Measurements from ENCODE around the gene NUP62CL. TPM values are rescaled to one million over a fixed set of nuclear protein-coding genes. Genes with fewer than 3 reads are reported as not detected.

The NUP62CL gene
- total RNA-seq, 1 donor from 2014 or later = not detected

DNA sequence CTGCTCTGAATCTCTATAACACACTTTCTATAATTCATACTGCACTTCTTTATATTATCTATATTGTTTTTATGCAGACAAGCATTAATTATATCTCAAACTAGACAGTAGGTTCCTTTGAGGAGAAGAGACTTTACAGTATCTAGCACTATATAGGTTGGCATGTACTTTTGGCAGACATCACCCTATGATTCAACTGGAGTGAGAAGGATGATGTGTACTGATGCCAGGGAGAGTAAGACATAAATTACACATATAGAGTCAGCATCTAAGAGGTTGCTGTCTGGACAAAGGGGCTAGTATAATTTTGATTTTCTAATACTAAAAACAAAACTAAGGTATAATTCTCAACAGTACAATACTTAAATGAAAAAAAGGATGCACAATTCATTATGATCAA, 82.5 kb downstream of the NUP62CL start:
- Mint-ChIP-seq H3K36me3 (ENCODE audit: low read depth) (no peaks in the 10 kb centered on the region), H3K4me1 (ENCODE audit: low read depth) (peaks cover 3% of the 10 kb centered on the region), H3K27me3 (ENCODE audit: low read depth) (peaks cover 7% of the 10 kb centered on the region), H3K9me3 (ENCODE audit: low read depth) (no peaks in the 10 kb centered on the region), H3K4me3 (ENCODE audit: unreplicated experiment) (no peak overlapping the region), H3K27ac (ENCODE audit: unreplicated experiment) (no peak overlapping the region)
- DNase-seq (ENCODE audit: low spot score) = no peak
- TF ChIP-seq, protein P1, sequence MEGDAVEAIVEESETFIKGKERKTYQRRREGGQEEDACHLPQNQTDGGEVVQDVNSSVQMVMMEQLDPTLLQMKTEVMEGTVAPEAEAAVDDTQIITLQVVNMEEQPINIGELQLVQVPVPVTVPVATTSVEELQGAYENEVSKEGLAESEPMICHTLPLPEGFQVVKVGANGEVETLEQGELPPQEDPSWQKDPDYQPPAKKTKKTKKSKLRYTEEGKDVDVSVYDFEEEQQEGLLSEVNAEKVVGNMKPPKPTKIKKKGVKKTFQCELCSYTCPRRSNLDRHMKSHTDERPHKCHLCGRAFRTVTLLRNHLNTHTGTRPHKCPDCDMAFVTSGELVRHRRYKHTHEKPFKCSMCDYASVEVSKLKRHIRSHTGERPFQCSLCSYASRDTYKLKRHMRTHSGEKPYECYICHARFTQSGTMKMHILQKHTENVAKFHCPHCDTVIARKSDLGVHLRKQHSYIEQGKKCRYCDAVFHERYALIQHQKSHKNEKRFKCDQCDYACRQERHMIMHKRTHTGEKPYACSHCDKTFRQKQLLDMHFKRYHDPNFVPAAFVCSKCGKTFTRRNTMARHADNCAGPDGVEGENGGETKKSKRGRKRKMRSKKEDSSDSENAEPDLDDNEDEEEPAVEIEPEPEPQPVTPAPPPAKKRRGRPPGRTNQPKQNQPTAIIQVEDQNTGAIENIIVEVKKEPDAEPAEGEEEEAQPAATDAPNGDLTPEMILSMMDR (IDR thresholded peaks at IDR 0.05) = no peak

DNA sequence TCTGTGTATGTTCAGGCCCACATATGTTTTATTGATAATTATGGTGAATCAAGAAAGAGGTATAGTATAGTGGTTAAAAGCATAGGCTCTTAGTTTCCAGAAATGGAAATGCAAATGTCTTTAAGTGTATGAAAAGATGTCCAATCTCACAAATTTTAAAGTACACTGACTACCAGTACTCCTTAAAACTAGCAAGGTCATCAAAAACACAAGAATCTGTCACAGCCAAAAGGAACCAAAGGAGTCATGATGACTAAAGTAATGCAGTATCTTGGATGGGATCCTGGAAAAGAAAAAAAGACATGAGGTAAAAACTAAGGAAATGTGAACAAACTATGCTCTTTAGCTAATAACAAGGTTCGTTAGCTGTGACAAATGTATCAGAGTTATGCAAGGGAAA, 87.0 kb downstream of the NUP62CL start:
- Mint-ChIP-seq H3K4me1 (ENCODE audit: low read depth) (peaks cover 13% of the 10 kb centered on the region), H3K9me3 (ENCODE audit: low read depth) (peaks cover 4% of the 10 kb centered on the region), H3K27me3 (ENCODE audit: low read depth) (peaks cover 3% of the 10 kb centered on the region), H3K36me3 (ENCODE audit: low read depth) (peaks cover 5% of the 10 kb centered on the region), H3K4me3 (ENCODE audit: unreplicated experiment) (no peak overlapping the region), H3K27ac (ENCODE audit: unreplicated experiment) (no peak overlapping the region)
- no peak for DNase-seq (ENCODE audit: low spot score)
- TF ChIP-seq, protein P1 (IDR thresholded peaks at IDR 0.05) = no peak

DNA sequence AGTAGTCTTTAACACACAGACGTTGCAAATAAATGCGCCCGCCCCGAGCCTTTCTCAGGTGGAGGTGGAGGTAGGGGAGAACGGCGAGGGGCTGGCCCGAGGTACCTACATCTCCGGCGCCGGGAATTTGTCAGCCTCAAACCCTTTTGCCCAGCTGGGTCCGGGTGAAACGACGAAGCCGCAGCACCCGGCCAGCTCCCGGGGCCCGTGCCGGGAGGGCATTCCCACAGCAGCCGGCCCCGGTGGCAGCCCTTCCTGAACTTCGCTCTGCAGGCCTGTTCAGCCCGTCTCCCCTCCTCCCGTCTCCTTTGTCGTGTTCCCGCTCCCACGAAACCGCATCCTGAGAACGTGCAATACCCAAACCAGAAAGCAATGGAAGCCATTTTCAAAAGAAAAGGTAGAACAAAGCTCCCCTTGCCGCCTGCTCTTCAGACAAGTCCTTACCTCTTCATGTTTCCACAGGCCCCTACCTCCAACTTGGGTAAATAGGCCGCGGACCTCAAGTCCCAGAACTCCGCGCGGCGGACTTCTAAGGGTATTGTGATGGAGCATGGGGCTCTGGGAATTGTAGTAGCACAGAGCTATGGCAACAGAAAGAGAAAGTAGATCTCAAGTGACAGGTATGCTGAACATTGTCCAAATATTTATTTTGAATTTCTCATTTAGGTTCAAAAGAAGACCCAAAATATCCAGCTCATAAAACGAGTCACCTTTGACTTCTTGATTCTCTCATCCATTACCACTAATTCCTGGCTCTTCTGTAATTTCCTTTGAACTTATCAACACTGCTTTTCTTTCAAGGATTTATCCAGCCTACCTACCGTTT, 87.7 kb downstream of the NUP62CL start, which contains the start of gene RBM41:
Gene RBM41, minus strand, starts transcription at position 501 of the 826 bp plus-strand sequence. Its CDS starts 49 bp downstream, at position 452.
- DNase-seq (ENCODE audit: low spot score) = no peak
- peaks cover 13% of the 10 kb centered on the region for H3K4me1 Mint-ChIP-seq (ENCODE audit: low read depth)
- peak within 1 kb of the TSS; percentile 93 for H3K4me3 Mint-ChIP-seq (ENCODE audit: unreplicated experiment)
- TF ChIP-seq, protein P1 (IDR thresholded peaks at IDR 0.05) = no peak
- H3K27ac Mint-ChIP-seq (ENCODE audit: unreplicated experiment) = peak within 1 kb of the TSS; percentile 95
- H3K27me3 Mint-ChIP-seq (ENCODE audit: low read depth) = peaks cover under 1% of the 10 kb centered on the region
- H3K9me3 Mint-ChIP-seq (ENCODE audit: low read depth) = peaks cover 4% of the 10 kb centered on the region
- peaks cover 11% of the 10 kb centered on the region for H3K36me3 Mint-ChIP-seq (ENCODE audit: low read depth)

DNA sequence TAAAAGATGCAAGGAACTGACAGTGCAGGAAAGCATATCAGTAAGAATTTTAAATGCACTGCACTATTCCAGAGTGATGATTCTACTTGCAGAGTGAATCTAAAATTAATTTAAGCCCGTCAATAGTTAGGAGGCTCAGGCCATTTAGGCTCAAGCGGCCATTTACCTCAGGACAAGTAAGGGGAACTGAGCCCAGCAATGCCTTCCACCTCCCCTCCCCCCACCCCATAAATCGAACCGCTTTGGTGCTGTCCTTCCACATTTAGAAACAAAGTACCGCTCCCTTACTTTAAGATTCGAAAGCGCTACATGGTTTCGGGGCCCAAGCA, 88.3 kb downstream of the NUP62CL start:
- peak overlapping the region; percentile 93 for H3K4me3 Mint-ChIP-seq (ENCODE audit: unreplicated experiment)
- H3K27ac Mint-ChIP-seq (ENCODE audit: unreplicated experiment) = peak overlapping the region; percentile 95
- H3K27me3 Mint-ChIP-seq (ENCODE audit: low read depth) = no peaks in the 10 kb centered on the region
- H3K36me3 Mint-ChIP-seq (ENCODE audit: low read depth) = peaks cover 11% of the 10 kb centered on the region
- H3K9me3 Mint-ChIP-seq (ENCODE audit: low read depth) = peaks cover 4% of the 10 kb centered on the region
- peaks cover 13% of the 10 kb centered on the region for H3K4me1 Mint-ChIP-seq (ENCODE audit: low read depth)
- TF ChIP-seq, protein P1 (IDR thresholded peaks at IDR 0.05) = no peak
- no peak for DNase-seq (ENCODE audit: low spot score)

DNA sequence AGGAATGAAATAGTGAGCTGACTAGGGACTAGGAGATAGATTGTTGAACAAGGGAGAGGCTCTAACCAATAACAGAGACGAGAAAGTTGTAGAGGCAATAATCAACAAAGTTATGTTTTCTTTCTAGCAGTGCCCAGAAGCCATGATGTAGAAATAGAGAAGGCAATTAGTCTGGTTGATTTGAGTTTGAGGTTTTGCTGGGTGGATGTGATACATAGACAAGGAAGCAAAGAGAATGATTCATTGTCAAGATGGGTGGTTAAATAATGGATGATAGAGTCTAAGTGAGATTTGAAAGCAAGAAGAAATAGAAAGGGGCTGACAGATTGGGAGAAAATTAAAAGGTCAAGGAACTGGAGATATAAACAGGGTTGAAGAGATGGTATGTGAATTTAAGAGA, 98.8 kb downstream of the NUP62CL start:
- Mint-ChIP-seq H3K4me3 (ENCODE audit: unreplicated experiment) (no peak overlapping the region), H3K27me3 (ENCODE audit: low read depth) (no peaks in the 10 kb centered on the region), H3K36me3 (ENCODE audit: low read depth) (peaks cover 11% of the 10 kb centered on the region), H3K27ac (ENCODE audit: unreplicated experiment) (no peak overlapping the region), H3K4me1 (ENCODE audit: low read depth) (no peaks in the 10 kb centered on the region), H3K9me3 (ENCODE audit: low read depth) (peaks cover 9% of the 10 kb centered on the region)
- no peak for DNase-seq (ENCODE audit: low spot score)
- TF ChIP-seq, protein P1 (IDR thresholded peaks at IDR 0.05) = no peak

All from chondrocyte (in vitro differentiated cells).